Measurements from ENCODE around the gene AIPL1. TPM values are rescaled to one million over a fixed set of nuclear protein-coding genes. Genes with fewer than 3 reads are reported as not detected.

The AIPL1 gene
- total RNA-seq, 1 donor from 2014 or later = not detected

DNA sequence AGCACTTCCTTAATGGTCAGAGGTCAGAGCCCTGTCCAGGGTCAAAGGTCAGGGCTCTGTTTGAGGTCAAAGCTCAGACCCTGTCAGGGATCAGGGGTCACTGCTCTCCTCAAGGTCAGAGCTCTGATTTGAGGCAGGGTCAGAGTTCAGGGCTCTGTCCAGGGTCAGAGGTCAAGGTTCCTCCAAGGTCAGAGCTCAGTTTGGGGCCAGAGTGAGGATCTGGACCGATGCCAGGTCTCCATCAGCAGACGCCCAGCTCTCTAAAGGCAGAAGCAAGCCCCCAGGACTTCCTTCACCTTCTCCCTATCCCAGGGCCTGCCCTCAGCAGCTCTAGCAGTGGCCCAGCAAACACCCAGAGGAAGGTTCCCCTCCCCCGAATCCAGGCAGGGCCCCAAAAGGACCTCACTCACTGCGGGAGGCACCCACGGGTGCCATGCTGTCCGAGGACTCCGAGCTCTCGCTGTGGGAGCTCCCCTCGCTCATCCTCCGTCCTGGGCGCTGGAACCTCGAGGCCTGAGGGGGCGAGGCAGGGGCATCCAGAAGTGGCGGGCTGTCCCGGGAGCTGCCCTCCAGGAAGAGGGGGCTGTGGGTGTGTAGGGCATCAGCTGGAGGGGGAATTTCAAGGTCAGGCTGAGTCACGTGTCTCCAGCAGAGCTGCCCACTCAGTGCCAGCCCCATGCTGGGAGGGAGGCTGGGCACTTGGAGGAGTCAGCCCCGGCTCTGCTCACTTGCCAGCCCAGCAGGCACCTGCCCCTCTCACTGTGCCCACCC, 36.0 kb upstream of the AIPL1 start:
- Mint-ChIP-seq H3K4me3 (ENCODE audit: unreplicated experiment) (no peak overlapping the region), H3K27ac (ENCODE audit: unreplicated experiment) (no peak overlapping the region), H3K9me3 (ENCODE audit: low read depth) (peaks cover 7% of the 10 kb centered on the region), H3K36me3 (ENCODE audit: low read depth) (peaks cover 12% of the 10 kb centered on the region), H3K27me3 (ENCODE audit: low read depth) (no peaks in the 10 kb centered on the region), H3K4me1 (ENCODE audit: low read depth) (peaks cover 13% of the 10 kb centered on the region)
- TF ChIP-seq, protein P1, sequence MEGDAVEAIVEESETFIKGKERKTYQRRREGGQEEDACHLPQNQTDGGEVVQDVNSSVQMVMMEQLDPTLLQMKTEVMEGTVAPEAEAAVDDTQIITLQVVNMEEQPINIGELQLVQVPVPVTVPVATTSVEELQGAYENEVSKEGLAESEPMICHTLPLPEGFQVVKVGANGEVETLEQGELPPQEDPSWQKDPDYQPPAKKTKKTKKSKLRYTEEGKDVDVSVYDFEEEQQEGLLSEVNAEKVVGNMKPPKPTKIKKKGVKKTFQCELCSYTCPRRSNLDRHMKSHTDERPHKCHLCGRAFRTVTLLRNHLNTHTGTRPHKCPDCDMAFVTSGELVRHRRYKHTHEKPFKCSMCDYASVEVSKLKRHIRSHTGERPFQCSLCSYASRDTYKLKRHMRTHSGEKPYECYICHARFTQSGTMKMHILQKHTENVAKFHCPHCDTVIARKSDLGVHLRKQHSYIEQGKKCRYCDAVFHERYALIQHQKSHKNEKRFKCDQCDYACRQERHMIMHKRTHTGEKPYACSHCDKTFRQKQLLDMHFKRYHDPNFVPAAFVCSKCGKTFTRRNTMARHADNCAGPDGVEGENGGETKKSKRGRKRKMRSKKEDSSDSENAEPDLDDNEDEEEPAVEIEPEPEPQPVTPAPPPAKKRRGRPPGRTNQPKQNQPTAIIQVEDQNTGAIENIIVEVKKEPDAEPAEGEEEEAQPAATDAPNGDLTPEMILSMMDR (IDR thresholded peaks at IDR 0.05) = no peak
- no peak for DNase-seq (ENCODE audit: low spot score)

DNA sequence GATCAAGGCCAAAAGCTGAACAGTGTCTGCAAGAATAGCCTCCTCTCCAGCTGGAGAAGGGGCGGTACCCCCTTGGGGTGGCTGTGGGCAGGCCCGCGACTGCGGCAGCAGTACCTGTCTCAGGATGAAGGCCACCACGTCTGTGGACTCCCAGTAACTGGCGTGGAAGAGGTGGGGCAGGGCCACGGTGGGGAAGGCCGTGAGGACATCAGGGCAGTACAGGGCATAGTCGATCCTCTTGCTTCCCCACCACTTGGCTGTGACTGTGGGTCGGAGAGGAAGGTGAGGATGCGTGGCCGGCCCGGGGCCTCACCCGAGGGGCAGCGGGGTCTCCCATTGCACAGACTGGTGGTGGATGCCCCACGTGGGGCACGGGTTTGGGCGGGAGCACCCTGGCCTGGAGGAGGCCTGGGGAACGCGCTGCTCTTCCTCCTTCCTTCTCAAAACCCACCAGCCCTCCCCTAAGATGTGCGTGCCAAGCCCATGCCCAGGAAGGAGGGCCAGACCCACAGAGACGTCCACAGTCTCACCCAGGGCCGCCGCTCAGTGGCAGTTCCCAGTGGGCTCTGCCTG, 35.3 kb upstream of the AIPL1 start:
- peaks cover 15% of the 10 kb centered on the region for H3K36me3 Mint-ChIP-seq (ENCODE audit: low read depth)
- TF ChIP-seq, protein P1 (IDR thresholded peaks at IDR 0.05) = no peak
- H3K4me1 Mint-ChIP-seq (ENCODE audit: low read depth) = peaks cover 13% of the 10 kb centered on the region
- H3K4me3 Mint-ChIP-seq (ENCODE audit: unreplicated experiment) = no peak overlapping the region
- H3K27ac Mint-ChIP-seq (ENCODE audit: unreplicated experiment) = no peak overlapping the region
- H3K27me3 Mint-ChIP-seq (ENCODE audit: low read depth) = no peaks in the 10 kb centered on the region
- H3K9me3 Mint-ChIP-seq (ENCODE audit: low read depth) = peaks cover 7% of the 10 kb centered on the region
- DNase-seq (ENCODE audit: low spot score) = no peak

DNA sequence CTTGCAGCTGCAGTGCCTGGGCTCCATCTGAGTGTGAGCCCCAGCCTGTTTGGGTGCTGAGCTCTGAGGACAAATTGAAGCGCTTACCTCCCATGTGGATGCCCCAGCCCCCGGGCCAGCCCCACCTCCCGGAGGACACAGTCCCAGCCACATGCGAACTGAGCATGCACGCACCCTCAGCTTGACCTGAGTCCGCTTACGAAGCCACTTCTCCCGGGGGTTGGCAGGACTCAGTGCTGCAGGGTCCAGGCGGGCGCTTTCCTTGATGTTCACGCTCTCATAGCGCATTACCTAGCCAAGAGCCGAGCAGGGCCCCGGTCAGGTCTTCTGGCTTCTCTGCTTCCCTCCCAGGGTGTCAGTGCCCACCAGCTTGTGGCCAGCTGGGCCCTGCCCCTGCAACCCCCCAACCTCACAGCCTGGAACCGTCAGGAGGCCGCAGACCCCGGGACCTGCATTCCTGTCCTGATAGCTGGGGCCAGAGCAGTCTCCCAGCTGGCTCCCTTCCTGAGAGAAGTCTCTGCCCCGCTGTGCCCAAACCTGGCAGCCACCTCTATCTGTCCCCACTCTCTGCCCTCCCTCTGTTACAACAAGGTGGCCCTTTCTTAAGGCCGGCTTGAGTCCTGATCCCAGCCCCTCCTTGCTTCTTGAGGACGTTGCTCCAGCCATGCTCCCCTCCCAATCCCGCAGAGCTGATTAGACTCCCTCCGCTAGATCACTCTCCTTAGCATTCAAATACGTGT, 33.3 kb upstream of the AIPL1 start:
- TF ChIP-seq, protein P1 (IDR thresholded peaks at IDR 0.05) = no peak
- Mint-ChIP-seq H3K36me3 (ENCODE audit: low read depth) (peaks cover 15% of the 10 kb centered on the region), H3K9me3 (ENCODE audit: low read depth) (peaks cover 7% of the 10 kb centered on the region), H3K27me3 (ENCODE audit: low read depth) (no peaks in the 10 kb centered on the region), H3K4me1 (ENCODE audit: low read depth) (peaks cover 11% of the 10 kb centered on the region), H3K4me3 (ENCODE audit: unreplicated experiment) (no peak overlapping the region), H3K27ac (ENCODE audit: unreplicated experiment) (no peak overlapping the region)
- no peak for DNase-seq (ENCODE audit: low spot score)

DNA sequence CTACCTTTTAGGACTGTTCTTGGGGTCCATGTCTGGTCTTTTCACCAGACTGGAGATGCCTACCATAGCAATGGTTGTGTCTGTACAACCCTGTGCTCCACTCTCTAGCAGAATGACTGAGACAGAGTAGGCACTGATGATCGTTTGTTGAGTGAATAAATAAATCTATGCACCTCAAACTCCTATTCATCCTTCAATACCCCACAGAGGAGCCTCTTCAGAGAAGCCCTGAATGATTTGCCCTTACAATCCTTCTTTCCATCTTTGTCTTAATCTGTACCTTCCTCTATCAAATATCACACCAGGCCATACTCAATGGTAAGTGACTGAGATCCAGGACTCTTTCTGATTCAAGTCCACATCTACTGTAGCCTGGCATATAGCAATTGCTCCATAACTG, 32.6 kb upstream of the AIPL1 start:
- Mint-ChIP-seq H3K4me3 (ENCODE audit: unreplicated experiment) (no peak overlapping the region), H3K27ac (ENCODE audit: unreplicated experiment) (no peak overlapping the region), H3K36me3 (ENCODE audit: low read depth) (peaks cover 15% of the 10 kb centered on the region), H3K27me3 (ENCODE audit: low read depth) (no peaks in the 10 kb centered on the region), H3K4me1 (ENCODE audit: low read depth) (peaks cover 8% of the 10 kb centered on the region), H3K9me3 (ENCODE audit: low read depth) (peaks cover 7% of the 10 kb centered on the region)
- TF ChIP-seq, protein P1 (IDR thresholded peaks at IDR 0.05) = no peak
- DNase-seq (ENCODE audit: low spot score) = no peak
